DMS79 treated with DMSO at 0.1 percent for 48 hours (cell line): Measurements from ENCODE around the gene ADD3.

Source experiments
- DNase-seq: peaks from one replicate; lab custom pipeline; 2025; lab: John Stamatoyannopoulos, UW

Gene ADD3

GRCh38 chr10:110068780-110069179 is 61.0 kb downstream of the ADD3 start:
- DNase-seq = no peak

GRCh38 chr10:110069502-110069982 is 61.8 kb downstream of the ADD3 start:
- DNase-seq = peak; percentile 58

- DNase-seq = no peak
Observed at GRCh38 chr10:110073896-110074295, 66.1 kb downstream of the ADD3 start.

GRCh38 chr10:110074298-110074697 is 66.5 kb downstream of the ADD3 start:
- DNase-seq = no peak

GRCh38 chr10:110074758-110075671 is 67.2 kb downstream of the ADD3 start:
- no peak for DNase-seq

- no peak for DNase-seq
Observed at GRCh38 chr10:110075686-110076085, 67.9 kb downstream of the ADD3 start.

- no peak for DNase-seq
Observed at GRCh38 chr10:110076559-110077318, 69.0 kb downstream of the ADD3 start.

- DNase-seq = no peak
Observed at GRCh38 chr10:110077436-110078130, 69.8 kb downstream of the ADD3 start.

GRCh38 chr10:110078317-110078716 is 70.5 kb downstream of the ADD3 start:
- no peak for DNase-seq

- DNase-seq = peak; percentile 18
Observed at GRCh38 chr10:110081911-110082310, 74.1 kb downstream of the ADD3 start.

GRCh38 chr10:110083884-110084283 is 76.1 kb downstream of the ADD3 start:
- peak; percentile 84 for DNase-seq

GRCh38 chr10:110087682-110088081 is 79.9 kb downstream of the ADD3 start:
- DNase-seq = no peak

GRCh38 chr10:110088367-110089104 is 80.8 kb downstream of the ADD3 start:
- no peak for DNase-seq

GRCh38 chr10:110091830-110092229 is 84.0 kb downstream of the ADD3 start:
- no peak for DNase-seq

- DNase-seq = no peak
Observed at GRCh38 chr10:110093722-110094121, 85.9 kb downstream of the ADD3 start.

GRCh38 chr10:110094786-110095185 is 87.0 kb downstream of the ADD3 start:
- DNase-seq = no peak

GRCh38 chr10:110101464-110102144 is 93.8 kb downstream of the ADD3 start:
- DNase-seq = no peak

- DNase-seq = no peak
Observed at GRCh38 chr10:110103921-110104461, 96.2 kb downstream of the ADD3 start.

GRCh38 chr10:110105873-110106272 is 98.1 kb downstream of the ADD3 start:
- DNase-seq = no peak

GRCh38 chr10:110107430-110107829 is 99.6 kb downstream of the ADD3 start:
- no peak for DNase-seq

GRCh38 chr10:110107887-110108286 is 100.1 kb downstream of the ADD3 start:
- no peak for DNase-seq
